Measurements from ENCODE around the gene WSCD2.

The WSCD2 gene

DNA sequence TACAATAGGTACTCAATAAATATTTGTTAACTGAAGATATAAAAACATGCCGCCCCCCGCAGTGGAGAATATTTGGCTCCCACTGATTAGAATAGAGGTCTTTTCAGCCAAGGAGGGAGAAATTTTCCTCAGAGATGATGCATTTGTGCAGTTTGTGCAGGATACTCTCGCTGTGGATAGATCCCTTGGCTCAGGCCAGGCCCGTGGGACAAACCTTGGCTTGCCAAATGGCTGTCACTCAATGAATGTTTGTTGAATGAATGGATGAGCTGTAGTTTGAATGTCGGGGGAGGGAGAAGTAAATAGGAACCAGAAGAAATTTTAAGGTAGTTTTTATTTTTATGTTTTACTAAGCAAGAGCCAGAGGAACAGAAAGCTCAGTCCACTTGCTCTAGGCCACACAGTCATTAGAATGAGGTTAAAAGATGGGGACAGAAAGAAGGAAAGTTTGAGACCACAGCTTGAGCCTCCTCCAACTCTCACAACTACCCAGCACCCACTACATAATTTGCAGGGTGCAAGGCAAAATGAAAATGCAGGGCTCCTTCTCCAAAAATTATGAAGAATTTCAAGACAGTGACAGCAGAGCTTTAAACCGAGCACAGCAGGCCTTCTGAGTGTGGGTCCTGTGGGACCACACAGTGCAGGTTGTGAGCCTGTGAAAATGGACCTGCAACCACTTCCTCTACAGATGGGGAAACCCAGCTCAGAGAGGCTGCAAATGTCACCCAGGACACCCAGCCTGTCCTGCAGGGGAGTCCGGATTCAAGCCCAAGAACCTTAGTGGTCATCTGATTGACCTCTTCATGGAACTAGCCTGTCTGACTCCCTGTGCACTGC is 51.4 kb downstream of the WSCD2 start:
- Histone ChIP-seq H3K9me3 (ENCODE audit: insufficient read depth, low read length, severe bottlenecking) (no peaks in the 10 kb centered on the region), H3K27me3 (ENCODE audit: insufficient read depth, low read length, poor library complexity) (no peaks in the 10 kb centered on the region), H3K36me3 (ENCODE audit: insufficient read depth, low read length) (no peaks in the 10 kb centered on the region), H3K9ac (ENCODE audit: low read depth, low read length) (no peak overlapping the region), H3K4me2 (ENCODE audit: insufficient read depth, low read length) (no peak overlapping the region), H4K20me1 (ENCODE audit: insufficient read depth, low read length) (no peaks in the 10 kb centered on the region; the same call in 1 of the 2 replicates), H3K4me1 (ENCODE audit: insufficient read depth, low read length) (no peaks in the 10 kb centered on the region), H3K4me3 (ENCODE audit: low read depth in 1 of 2, low read length in 2 of 2) (no peak overlapping the region), H2AFZ (ENCODE audit: low read depth, low read length) (no peak overlapping the region), H3K79me2 (ENCODE audit: insufficient read depth, low read length) (no peaks in the 10 kb centered on the region), H3K27ac (ENCODE audit: low read length) (no peak overlapping the region)
- DNase-seq (no peak), ATAC-seq (ENCODE audit: insufficient read depth, low read depth) (no peak)
- no peak for TF ChIP-seq EZH2 (IDR thresholded peaks at IDR 0.05; ENCODE audit: borderline replicate concordance, low read depth, low read length, severe bottlenecking)
- TF ChIP-seq, protein P1, sequence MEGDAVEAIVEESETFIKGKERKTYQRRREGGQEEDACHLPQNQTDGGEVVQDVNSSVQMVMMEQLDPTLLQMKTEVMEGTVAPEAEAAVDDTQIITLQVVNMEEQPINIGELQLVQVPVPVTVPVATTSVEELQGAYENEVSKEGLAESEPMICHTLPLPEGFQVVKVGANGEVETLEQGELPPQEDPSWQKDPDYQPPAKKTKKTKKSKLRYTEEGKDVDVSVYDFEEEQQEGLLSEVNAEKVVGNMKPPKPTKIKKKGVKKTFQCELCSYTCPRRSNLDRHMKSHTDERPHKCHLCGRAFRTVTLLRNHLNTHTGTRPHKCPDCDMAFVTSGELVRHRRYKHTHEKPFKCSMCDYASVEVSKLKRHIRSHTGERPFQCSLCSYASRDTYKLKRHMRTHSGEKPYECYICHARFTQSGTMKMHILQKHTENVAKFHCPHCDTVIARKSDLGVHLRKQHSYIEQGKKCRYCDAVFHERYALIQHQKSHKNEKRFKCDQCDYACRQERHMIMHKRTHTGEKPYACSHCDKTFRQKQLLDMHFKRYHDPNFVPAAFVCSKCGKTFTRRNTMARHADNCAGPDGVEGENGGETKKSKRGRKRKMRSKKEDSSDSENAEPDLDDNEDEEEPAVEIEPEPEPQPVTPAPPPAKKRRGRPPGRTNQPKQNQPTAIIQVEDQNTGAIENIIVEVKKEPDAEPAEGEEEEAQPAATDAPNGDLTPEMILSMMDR (IDR thresholded peaks at IDR 0.05; ENCODE audit: borderline replicate concordance, extremely low read depth, low read length, poor library complexity, severe bottlenecking), result no peak

DNA sequence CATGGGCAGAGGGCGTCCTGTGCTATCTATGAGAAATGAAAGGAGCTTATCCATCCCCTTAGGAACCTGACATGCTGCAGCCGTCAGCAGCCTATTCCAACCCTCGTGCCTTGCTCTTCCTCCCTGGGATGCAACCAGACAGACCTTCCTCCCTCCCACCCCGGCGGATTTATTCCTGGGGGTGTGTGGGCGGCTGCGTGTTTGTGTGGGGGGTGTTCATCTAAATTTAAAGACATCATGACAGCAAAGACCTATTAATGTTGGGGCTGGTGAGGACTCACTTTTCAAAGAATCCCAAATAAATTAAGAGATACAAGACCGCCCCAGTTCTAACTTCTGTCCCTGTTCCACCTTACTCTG is 52.0 kb downstream of the WSCD2 start:
- no peaks in the 10 kb centered on the region for H3K79me2 ChIP-seq (ENCODE audit: insufficient read depth, low read length)
- TF ChIP-seq EZH2 (IDR thresholded peaks at IDR 0.05; ENCODE audit: borderline replicate concordance, low read depth, low read length, severe bottlenecking), result no peak
- TF ChIP-seq, protein P1 (IDR thresholded peaks at IDR 0.05; ENCODE audit: borderline replicate concordance, extremely low read depth, low read length, poor library complexity, severe bottlenecking), result no peak
- no peaks in the 10 kb centered on the region for H3K4me1 ChIP-seq (ENCODE audit: insufficient read depth, low read length)
- no peak overlapping the region for H3K27ac ChIP-seq (ENCODE audit: low read length)
- ATAC-seq (ENCODE audit: insufficient read depth, low read depth) (no peak), DNase-seq (no peak)
- H3K27me3 ChIP-seq (ENCODE audit: insufficient read depth, low read length, poor library complexity), result no peaks in the 10 kb centered on the region
- H2AFZ ChIP-seq (ENCODE audit: low read depth, low read length), result no peak overlapping the region
- no peaks in the 10 kb centered on the region; the same call in 1 of the 2 replicates for H4K20me1 ChIP-seq (ENCODE audit: insufficient read depth, low read length)
- no peak overlapping the region for H3K4me3 ChIP-seq (ENCODE audit: low read depth in 1 of 2, low read length in 2 of 2)
- no peaks in the 10 kb centered on the region for H3K9me3 ChIP-seq (ENCODE audit: insufficient read depth, low read length, severe bottlenecking)
- H3K36me3 ChIP-seq (ENCODE audit: insufficient read depth, low read length), result no peaks in the 10 kb centered on the region
- no peak overlapping the region for H3K9ac ChIP-seq (ENCODE audit: low read depth, low read length)
- no peak overlapping the region for H3K4me2 ChIP-seq (ENCODE audit: insufficient read depth, low read length)

DNA sequence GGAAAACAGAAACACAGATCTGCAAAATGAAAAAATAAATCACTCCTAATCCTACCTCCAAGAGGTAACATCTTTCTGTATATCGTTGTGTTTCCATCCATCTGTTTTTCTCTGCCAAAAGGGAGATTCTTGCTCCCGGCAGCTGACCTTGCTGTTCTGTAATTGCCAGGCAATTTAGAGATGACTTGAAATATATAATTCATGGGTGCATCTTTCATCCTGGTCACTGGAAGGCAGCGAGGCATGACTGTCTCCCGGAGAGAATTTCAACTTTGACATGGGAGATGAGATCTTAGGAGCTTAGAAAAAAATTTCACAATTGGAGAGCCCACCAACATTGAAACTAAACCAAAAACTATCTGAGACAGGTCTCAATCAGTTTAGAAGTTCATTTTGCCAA is 53.0 kb downstream of the WSCD2 start:
- Histone ChIP-seq H3K4me1 (ENCODE audit: insufficient read depth, low read length) (no peaks in the 10 kb centered on the region), H3K4me2 (ENCODE audit: insufficient read depth, low read length) (no peak overlapping the region), H3K27ac (ENCODE audit: low read length) (no peak overlapping the region), H4K20me1 (ENCODE audit: insufficient read depth, low read length) (no peaks in the 10 kb centered on the region; the same call in 1 of the 2 replicates), H3K79me2 (ENCODE audit: insufficient read depth, low read length) (no peaks in the 10 kb centered on the region), H3K36me3 (ENCODE audit: insufficient read depth, low read length) (no peaks in the 10 kb centered on the region), H3K9me3 (ENCODE audit: insufficient read depth, low read length, severe bottlenecking) (no peaks in the 10 kb centered on the region), H3K4me3 (ENCODE audit: low read depth in 1 of 2, low read length in 2 of 2) (no peak overlapping the region), H3K9ac (ENCODE audit: low read depth, low read length) (no peak overlapping the region), H3K27me3 (ENCODE audit: insufficient read depth, low read length, poor library complexity) (no peaks in the 10 kb centered on the region), H2AFZ (ENCODE audit: low read depth, low read length) (no peak overlapping the region)
- no peak for TF ChIP-seq EZH2 (IDR thresholded peaks at IDR 0.05; ENCODE audit: borderline replicate concordance, low read depth, low read length, severe bottlenecking)
- TF ChIP-seq, protein P1 (IDR thresholded peaks at IDR 0.05; ENCODE audit: borderline replicate concordance, extremely low read depth, low read length, poor library complexity, severe bottlenecking), result no peak
- DNase-seq, result no peak
- no peak for ATAC-seq (ENCODE audit: insufficient read depth, low read depth)
